ENCODE measurements around the gene SLC25A25. TPM values are rescaled to one million over a fixed set of nuclear protein-coding genes. Genes with fewer than 3 reads are reported as not detected.

Gene SLC25A25
- total and polyA plus RNA-seq, 9 of the 15 experiments (the other 6 are each of a cell fraction or from before 2014, with no cell fraction given): 0.07 to 35.9 (median 23.2) TPM

DNA sequence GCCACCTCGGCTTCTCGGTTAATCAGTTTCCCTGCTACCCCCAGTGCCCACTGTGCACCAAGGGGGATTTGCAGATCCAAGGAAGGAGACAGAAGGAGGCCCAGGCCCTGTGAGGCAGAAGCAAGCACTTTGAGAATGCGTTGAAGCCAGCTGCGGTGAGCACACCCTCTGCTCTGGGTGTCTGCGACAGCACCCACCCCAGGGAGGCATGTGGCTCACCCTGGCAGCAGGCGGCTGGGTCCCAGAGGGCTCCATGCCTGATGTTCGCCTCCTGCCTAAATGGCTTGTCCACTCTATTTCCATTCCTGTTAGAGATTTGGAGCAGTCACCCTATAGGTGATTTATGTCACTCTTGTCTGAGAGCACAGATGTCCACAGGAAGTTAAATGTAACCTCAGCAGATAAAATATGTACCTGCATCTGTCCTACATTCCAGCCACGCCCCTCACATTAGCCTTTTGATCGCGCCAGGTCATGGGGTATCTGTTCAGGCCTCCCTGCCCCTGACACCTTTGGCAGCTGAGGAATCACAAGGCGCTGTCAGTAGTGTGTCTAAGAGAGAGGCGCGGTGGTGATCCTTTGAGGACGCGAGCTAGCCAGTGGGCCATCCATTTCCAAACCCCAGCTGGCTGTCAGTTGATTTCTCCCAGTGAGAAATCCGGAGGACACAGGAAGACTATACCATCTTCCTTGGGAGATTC is 31.3 kb downstream of the SLC25A25 start (continued):
- TF ChIP-seq, protein P1, sequence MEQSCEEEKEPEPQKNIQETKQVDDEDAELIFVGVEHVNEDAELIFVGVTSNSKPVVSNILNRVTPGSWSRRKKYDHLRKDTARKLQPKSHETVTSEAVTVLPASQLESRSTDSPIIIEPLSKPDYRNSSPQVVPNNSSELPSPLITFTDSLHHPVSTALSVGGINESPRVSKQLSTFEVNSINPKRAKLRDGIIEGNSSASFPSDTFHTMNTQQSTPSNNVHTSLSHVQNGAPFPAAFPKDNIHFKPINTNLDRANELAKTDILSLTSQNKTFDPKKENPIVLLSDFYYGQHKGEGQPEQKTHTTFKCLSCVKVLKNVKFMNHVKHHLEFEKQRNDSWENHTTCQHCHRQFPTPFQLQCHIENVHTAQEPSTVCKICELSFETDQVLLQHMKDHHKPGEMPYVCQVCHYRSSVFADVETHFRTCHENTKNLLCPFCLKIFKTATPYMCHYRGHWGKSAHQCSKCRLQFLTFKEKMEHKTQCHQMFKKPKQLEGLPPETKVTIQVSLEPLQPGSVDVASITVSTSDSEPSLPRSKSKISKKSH (CRISPR knock-in tag; IDR thresholded peaks at IDR 0.05): no peak
- TF ChIP-seq SP1 (CRISPR knock-in tag; IDR thresholded peaks at IDR 0.05) (no peak), HDAC6 (IDR thresholded peaks at IDR 0.05; ENCODE audit: low read depth, low read length) (no peak), MEIS2 (IDR thresholded peaks at IDR 0.05; ENCODE audit: partially characterized antibody) (peak; percentile 97), SNIP1 (IDR thresholded peaks at IDR 0.05; ENCODE audit: low read depth) (no peak), SETDB1 (IDR thresholded peaks at IDR 0.05; ENCODE audit: low read length) (no peak), NRF1 (conservative IDR thresholded peaks at IDR 0.05 in 1 of 2, IDR thresholded peaks at IDR 0.05 in 1 of 2) (no peak), ARID3A (IDR thresholded peaks at IDR 0.05; ENCODE audit: borderline replicate concordance, low read depth, low read length) (no peak), DMBX1 (CRISPR knock-in tag; IDR thresholded peaks at IDR 0.05; ENCODE audit: borderline replicate concordance) (no peak; the same call in 1 of the 2 replicates), HMG20B (CRISPR knock-in tag; IDR thresholded peaks at IDR 0.05) (no peak), CHD1 (IDR thresholded peaks at IDR 0.05; ENCODE audit: low read length) (no peak), CAMTA2 (CRISPR knock-in tag; conservative IDR thresholded peaks at IDR 0.05) (no peak), XRCC5 (IDR thresholded peaks at IDR 0.05; ENCODE audit: low read depth, low read length) (no peak), MIER1 (IDR thresholded peaks at IDR 0.05; ENCODE audit: low read depth) (no peak), HDAC2 (IDR thresholded peaks at IDR 0.05) (0 out of 2 replicates have a peak, but pooled peaks have one; percentile 39), NELFE (IDR thresholded peaks at IDR 0.05; ENCODE audit: insufficient read depth, insufficient read length) (no peak), TEAD2 (tag; IDR thresholded peaks at IDR 0.05) (no peak), DNMT1 (IDR thresholded peaks at IDR 0.05) (no peak), ETS2 (tag; IDR thresholded peaks at IDR 0.05; ENCODE audit: borderline replicate concordance, poor library complexity, severe bottlenecking) (no peak), NFE2 (IDR thresholded peaks at IDR 0.05; ENCODE audit: low read depth) (no peak), HNRNPL (IDR thresholded peaks at IDR 0.05; ENCODE audit: low read depth, low read length) (0 out of 2 replicates have a peak, but pooled peaks have one; percentile 21)
- TF ChIP-seq, protein P2, sequence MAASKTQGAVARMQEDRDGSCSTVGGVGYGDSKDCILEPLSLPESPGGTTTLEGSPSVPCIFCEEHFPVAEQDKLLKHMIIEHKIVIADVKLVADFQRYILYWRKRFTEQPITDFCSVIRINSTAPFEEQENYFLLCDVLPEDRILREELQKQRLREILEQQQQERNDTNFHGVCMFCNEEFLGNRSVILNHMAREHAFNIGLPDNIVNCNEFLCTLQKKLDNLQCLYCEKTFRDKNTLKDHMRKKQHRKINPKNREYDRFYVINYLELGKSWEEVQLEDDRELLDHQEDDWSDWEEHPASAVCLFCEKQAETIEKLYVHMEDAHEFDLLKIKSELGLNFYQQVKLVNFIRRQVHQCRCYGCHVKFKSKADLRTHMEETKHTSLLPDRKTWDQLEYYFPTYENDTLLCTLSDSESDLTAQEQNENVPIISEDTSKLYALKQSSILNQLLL (CRISPR knock-in tag; IDR thresholded peaks at IDR 0.05; ENCODE audit: borderline replicate concordance): no peak
- TF ChIP-seq, protein P3, sequence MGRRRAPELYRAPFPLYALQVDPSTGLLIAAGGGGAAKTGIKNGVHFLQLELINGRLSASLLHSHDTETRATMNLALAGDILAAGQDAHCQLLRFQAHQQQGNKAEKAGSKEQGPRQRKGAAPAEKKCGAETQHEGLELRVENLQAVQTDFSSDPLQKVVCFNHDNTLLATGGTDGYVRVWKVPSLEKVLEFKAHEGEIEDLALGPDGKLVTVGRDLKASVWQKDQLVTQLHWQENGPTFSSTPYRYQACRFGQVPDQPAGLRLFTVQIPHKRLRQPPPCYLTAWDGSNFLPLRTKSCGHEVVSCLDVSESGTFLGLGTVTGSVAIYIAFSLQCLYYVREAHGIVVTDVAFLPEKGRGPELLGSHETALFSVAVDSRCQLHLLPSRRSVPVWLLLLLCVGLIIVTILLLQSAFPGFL (CRISPR knock-in tag; IDR thresholded peaks at IDR 0.05): no peak
- TF ChIP-seq, protein P4, sequence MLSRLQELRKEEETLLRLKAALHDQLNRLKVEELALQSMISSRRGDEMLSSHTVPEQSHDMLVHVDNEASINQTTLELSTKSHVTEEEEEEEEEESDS (CRISPR knock-in tag; IDR thresholded peaks at IDR 0.05): no peak
